ENCODE results near the gene GNA12. TPM values are rescaled to one million over a fixed set of nuclear protein-coding genes. Genes with fewer than 3 reads are reported as not detected.

The GNA12 gene
- total RNA-seq, 1 donor from 2014 or later, result 29.5 TPM

GRCh38 chr7:2886900-2887299 lies 42.8 kb upstream of the GNA12 start:
- intact Hi-C loops (cut with DNase I), result loop anchor here (10.0 kb wide), 1 partner anchor 268 kb away; no protein-coding TSS in a partner anchor
- no peaks in the 10 kb centered on the region for H3K27me3 ChIP-seq
- no peak for DNase-seq (ENCODE audit: extremely low spot score in 2 of 2)
- no peak for TF ChIP-seq POLR2AphosphoS5 (IDR thresholded peaks at IDR 0.05; ENCODE audit: insufficient read depth in 1 of 2, low read depth in 1 of 2)
- TF ChIP-seq CTCF (IDR thresholded peaks at IDR 0.05), result peak; percentile 39 to 64 (median 56)
- H3K4me1 ChIP-seq, result no peaks in the 10 kb centered on the region
- H3K36me3 ChIP-seq, result no peaks in the 10 kb centered on the region
- no peak overlapping the region for H3K27ac ChIP-seq
- H3K4me3 ChIP-seq, result no peak overlapping the region
- no peaks in the 10 kb centered on the region for H3K9me3 ChIP-seq

- H3K4me1 ChIP-seq, result no peaks in the 10 kb centered on the region
- intact Hi-C loops (cut with DNase I), result loop anchor here (10.0 kb wide), 1 partner anchor 268 kb away; no protein-coding TSS in a partner anchor
Observed at GRCh38 chr7:2886391-2886790, 42.3 kb upstream of the GNA12 start.

GRCh38 chr7:2884161-2884560 lies 40.1 kb upstream of the GNA12 start:
- Histone ChIP-seq H3K36me3 (no peaks in the 10 kb centered on the region), H3K9me3 (no peaks in the 10 kb centered on the region), H3K27me3 (no peaks in the 10 kb centered on the region), H3K4me1 (peaks cover 5% of the 10 kb centered on the region), H3K27ac (no peak overlapping the region), H3K4me3 (no peak overlapping the region)
- no peak for DNase-seq (ENCODE audit: extremely low spot score in 2 of 2)
- TF ChIP-seq POLR2AphosphoS5 (IDR thresholded peaks at IDR 0.05; ENCODE audit: insufficient read depth in 1 of 2, low read depth in 1 of 2), result no peak
- TF ChIP-seq POLR2A (IDR thresholded peaks at IDR 0.05), result no peak
- no peak for TF ChIP-seq CTCF (IDR thresholded peaks at IDR 0.05)
- intact Hi-C loops (cut with DNase I), result loop anchor here (10.0 kb wide), 1 partner anchor 271 kb away; no protein-coding TSS in a partner anchor

More at GRCh38 chr7:2886391-2886790, 42.3 kb upstream of the GNA12 start:
- Histone ChIP-seq H3K27me3 (no peaks in the 10 kb centered on the region), H3K9me3 (no peaks in the 10 kb centered on the region), H3K4me3 (no peak overlapping the region), H3K36me3 (no peaks in the 10 kb centered on the region), H3K27ac (no peak overlapping the region)
- TF ChIP-seq CTCF (IDR thresholded peaks at IDR 0.05) (no peak), POLR2A (IDR thresholded peaks at IDR 0.05) (no peak), POLR2AphosphoS5 (IDR thresholded peaks at IDR 0.05; ENCODE audit: insufficient read depth in 1 of 2, low read depth in 1 of 2) (no peak)
- DNase-seq (ENCODE audit: extremely low spot score in 2 of 2), result no peak

GRCh38 chr7:2883101-2883500 lies 39.0 kb upstream of the GNA12 start:
- no peak for TF ChIP-seq CTCF (IDR thresholded peaks at IDR 0.05)
- TF ChIP-seq POLR2A (IDR thresholded peaks at IDR 0.05), result no peak
- TF ChIP-seq POLR2AphosphoS5 (IDR thresholded peaks at IDR 0.05; ENCODE audit: insufficient read depth in 1 of 2, low read depth in 1 of 2), result no peak
- Histone ChIP-seq H3K4me3 (no peak overlapping the region), H3K27me3 (no peaks in the 10 kb centered on the region), H3K9me3 (no peaks in the 10 kb centered on the region), H3K27ac (no peak overlapping the region), H3K4me1 (peaks cover 5% of the 10 kb centered on the region), H3K36me3 (no peaks in the 10 kb centered on the region)
- DNase-seq (ENCODE audit: extremely low spot score in 2 of 2), result no peak
- intact Hi-C loops (cut with DNase I), result loop anchor here (10.0 kb wide), 1 partner anchor 272 kb away; no protein-coding TSS in a partner anchor

GRCh38 chr7:2882111-2882510 lies 38.0 kb upstream of the GNA12 start:
- DNase-seq (ENCODE audit: extremely low spot score in 2 of 2), result no peak
- Histone ChIP-seq H3K27ac (no peak overlapping the region), H3K4me3 (no peak overlapping the region), H3K36me3 (no peaks in the 10 kb centered on the region), H3K4me1 (peaks cover 5% of the 10 kb centered on the region), H3K9me3 (no peaks in the 10 kb centered on the region), H3K27me3 (no peaks in the 10 kb centered on the region)
- TF ChIP-seq POLR2AphosphoS5 (IDR thresholded peaks at IDR 0.05; ENCODE audit: insufficient read depth in 1 of 2, low read depth in 1 of 2) (no peak), CTCF (IDR thresholded peaks at IDR 0.05) (no peak), POLR2A (IDR thresholded peaks at IDR 0.05) (no peak)
- intact Hi-C loops (cut with DNase I), result loop anchor here (10.0 kb wide), 1 partner anchor 273 kb away; no protein-coding TSS in a partner anchor

All from vagina (tissue), 2 donors.